HepG2 (cell line): ENCODE measurements around the gene PRKCZ. TPM values are rescaled to one million over a fixed set of nuclear protein-coding genes. Genes with fewer than 3 reads are reported as not detected.

Source experiments
- ETV5 ChIP-seq: IDR thresholded peaks from 2 replicates; pipeline ENCODE4 v1.6.1; 2018; ENCODE audit warnings: missing biosample characterization, missing genetic modification reagents, inconsistent platforms, borderline replicate concordance
- FOXK2 ChIP-seq: fragments of 450-650 bp; IDR thresholded peaks from 2 replicates; pipeline ENCODE4 v1.6.1; 2016
- GATAD2A ChIP-seq: IDR thresholded peaks from 2 replicates; pipeline ENCODE4 v1.6.1; 2016
- IRF9 ChIP-seq: sonication (generic); formaldehyde crosslinking; IDR thresholded peaks from 2 replicates; pipeline ENCODE4 v1.8.0; 2022; ENCODE audit warnings: missing genetic modification reagents, mild to moderate bottlenecking, borderline replicate concordance
- KAT8 ChIP-seq: IDR thresholded peaks from 2 replicates; pipeline ENCODE4 v1.6.1; 2016; ENCODE audit warnings: missing genetic modification reagents, missing compliant biosample characterization
- KDM6A ChIP-seq: IDR thresholded peaks from 2 replicates; pipeline ENCODE4 v1.6.1; 2016; ENCODE audit warnings: low read depth
- KLF11 ChIP-seq: IDR thresholded peaks from 2 replicates; pipeline ENCODE4 v1.6.1; 2016; ENCODE audit warnings: missing compliant biosample characterization
- POGZ ChIP-seq: sonication (generic); formaldehyde crosslinking; IDR thresholded peaks from 2 replicates; pipeline ENCODE4 v1.4.0; 2020; ENCODE audit warnings: mild to moderate bottlenecking, missing genetic modification reagents
- PRDM15 ChIP-seq: sonication (generic); formaldehyde crosslinking; IDR thresholded peaks from 2 replicates; pipeline ENCODE4 v1.4.0; 2020; ENCODE audit warnings: missing genetic modification reagents
- TCF12 ChIP-seq, 2 experiments: fragments of 450-650 bp in 1 of 2; sonication (generic) in 1 of 2; formaldehyde crosslinking in 1 of 2; IDR thresholded peaks; 2 replicates each; pipeline versions ENCODE4 v1.6.1 to v1.8.0; 2017 to 2022; ENCODE audit warnings: antibody characterized with exemption in 1 of 2, mild to moderate bottlenecking in 1 of 2, missing genetic modification reagents in 1 of 2, moderate library complexity in 1 of 2
- TEAD2 ChIP-seq: sonication (generic); formaldehyde crosslinking; IDR thresholded peaks from 2 replicates; pipeline ENCODE4 v1.9.0; 2021; ENCODE audit warnings: missing genetic modification reagents
- USF2 ChIP-seq, 2 experiments: sonication (generic) in 1 of 2; formaldehyde crosslinking in 1 of 2; IDR thresholded peaks; 2 replicates each; pipeline versions ENCODE4 v1.5.1 to v1.6.1; 2011 to 2020; ENCODE audit warnings: borderline replicate concordance in 1 of 2, low read depth in 1 of 2, low read length in 1 of 2, mild to moderate bottlenecking in 1 of 2, missing genetic modification reagents in 1 of 2, moderate library complexity in 1 of 2
- ZHX1 ChIP-seq: sonication (generic); formaldehyde crosslinking; IDR thresholded peaks from 2 replicates; pipeline ENCODE4 v1.8.1; 2022; ENCODE audit warnings: low read depth, mild to moderate bottlenecking, missing genetic modification reagents
- ZNF317 ChIP-seq: sonication (generic); formaldehyde crosslinking; IDR thresholded peaks from 2 replicates; pipeline ENCODE4 v1.5.0; 2020; ENCODE audit warnings: mild to moderate bottlenecking, missing genetic modification reagents
- ZNF329 ChIP-seq: sonication (generic); formaldehyde crosslinking; IDR thresholded peaks from 2 replicates; pipeline ENCODE4 v1.9.0; 2021; ENCODE audit warnings: low read depth, mild to moderate bottlenecking, missing genetic modification reagents
- ZNF556 ChIP-seq: sonication (generic); formaldehyde crosslinking; IDR thresholded peaks from 2 replicates; pipeline ENCODE4 v1.4.0; 2020; ENCODE audit warnings: mild to moderate bottlenecking, missing genetic modification reagents, borderline replicate concordance
- ZNF7 ChIP-seq: IDR thresholded peaks from 2 replicates; pipeline ENCODE4 v1.6.1; 2016; ENCODE audit warnings: missing biosample characterization, missing genetic modification reagents
- ZNF746 ChIP-seq: sonication (generic); formaldehyde crosslinking; IDR thresholded peaks from 2 replicates; pipeline ENCODE4 v1.8.0; 2022; ENCODE audit warnings: mild to moderate bottlenecking, missing genetic modification reagents
- ZNF780A ChIP-seq: sonication (generic); formaldehyde crosslinking; IDR thresholded peaks from 2 replicates; pipeline ENCODE4 v1.8.0; 2022; ENCODE audit warnings: mild to moderate bottlenecking, missing genetic modification reagents, moderate library complexity
- ZSCAN12 ChIP-seq: sonication (generic); formaldehyde crosslinking; IDR thresholded peaks from 2 replicates; pipeline ENCODE4 v1.9.0; 2021; ENCODE audit warnings: mild to moderate bottlenecking, missing genetic modification reagents
- polyA plus RNA-seq, 8 experiments: library from polyadenylated mRNA; depleted of rRNA in 3 of 8; stranded (reverse) in 7 of 8; unstranded in 1 of 8; fragments of >200 nt; fragmentation: Illumina TruSeq in 4 of 8; extraction: Trizol in 4 of 8; gene quantifications; 2 replicates each; pipeline versions ENCODE4 v1.2.1 to v1.2.3, GENCODE V29; 2011 to 2016; ENCODE audit warnings: low read depth in 4 of 8, missing spikeins in 1 of 8, mixed read lengths in 1 of 8; ENCODE audit not compliant: insufficient read depth in 1 of 8
- total RNA-seq, 5 experiments: library from RNA; depleted of rRNA; stranded (reverse); fragments of >200 nt; fragmentation: Illumina TruSeq; extraction: Trizol; gene quantifications; 2 replicates each; pipeline ENCODE4 v1.2.3, GENCODE V29; 2016; ENCODE audit warnings: low read depth in 1 of 5

The PRKCZ gene
- total and polyA plus RNA-seq, 2 of the 13 experiments (the other 11 are each of a cell fraction or from before 2014, with no cell fraction given) = 34.7 to 85.2 TPM

- TF ChIP-seq ZSCAN12 (CRISPR knock-in tag) = no peak
- TF ChIP-seq ZHX1 (CRISPR knock-in tag) = no peak
- TF ChIP-seq KDM6A (CRISPR knock-in tag) = no peak
- peak; percentile 45; the same call in 1 of the 2 replicates for TF ChIP-seq GATAD2A (CRISPR knock-in tag)
- no peak for TF ChIP-seq POGZ (CRISPR knock-in tag)
- TF ChIP-seq PRDM15 = no peak
- no peak for TF ChIP-seq ZNF7 (CRISPR knock-in tag)
- TF ChIP-seq ZNF556 (CRISPR knock-in tag) = no peak
- TF ChIP-seq FOXK2 = no peak
- no peak for TF ChIP-seq ZNF329 (CRISPR knock-in tag)
- no peak for TF ChIP-seq KLF11
- TF ChIP-seq IRF9 (CRISPR knock-in tag) = no peak
- no peak for TF ChIP-seq TEAD2
- 0 out of 2 replicates have a peak, but pooled peaks have one; percentile 11 for TF ChIP-seq ETV5 (CRISPR knock-in tag)
- TF ChIP-seq TCF12 (IDR thresholded peaks at IDR 0.05) = no peak
- no peak for TF ChIP-seq TCF12 (CRISPR knock-in tag; IDR thresholded peaks at IDR 0.05)
- TF ChIP-seq ZNF780A (CRISPR knock-in tag) = no peak
- TF ChIP-seq USF2 (IDR thresholded peaks at IDR 0.05; ENCODE audit: low read depth, low read length) = no peak
- no peak for TF ChIP-seq USF2 (CRISPR knock-in tag; IDR thresholded peaks at IDR 0.05; ENCODE audit: borderline replicate concordance)
- TF ChIP-seq ZNF317 (CRISPR knock-in tag) = 0 out of 2 replicates have a peak, but pooled peaks have one; percentile 6
- peak; percentile 50; the same call in 1 of the 2 replicates for TF ChIP-seq KAT8 (CRISPR knock-in tag)
- TF ChIP-seq ZNF746 = no peak
These were observed 3.9 kb upstream of the PRKCZ start (continued) for GRCh38 chr1:2046174-2046917.
